Superior temporal gyrus (tissue), 1 donor: Measurements from ENCODE around the gene LEF1.
"Not testable (repeated sequence)": the region's sequence is repeated elsewhere in the genome, so short reads cannot be mapped to it uniquely, and the experiment has no call there.

Source experiments
- DNase-seq: peaks from one replicate; pipeline ENCODE4 v3.0.0-alpha.2; 2016; ENCODE audit errors: extremely low spot score

The LEF1 gene

GRCh38 chr4:108060164-108060563 is 108.6 kb downstream of the LEF1 start:
- peak; percentile 61 for DNase-seq

GRCh38 chr4:108058685-108059440 is 109.9 kb downstream of the LEF1 start:
- no peak for DNase-seq

GRCh38 chr4:108056418-108056817 is 112.3 kb downstream of the LEF1 start:
- DNase-seq, result no peak

- no peak for DNase-seq
These were observed 112.9 kb downstream of the LEF1 start for GRCh38 chr4:108055787-108056186.

GRCh38 chr4:108054025-108054638 is 114.6 kb downstream of the LEF1 start:
- DNase-seq, result no peak

- DNase-seq, result no peak
These were observed 115.5 kb downstream of the LEF1 start for GRCh38 chr4:108053251-108053711.

- no peak for DNase-seq
These were observed 116.1 kb downstream of the LEF1 start for GRCh38 chr4:108052558-108053120.

GRCh38 chr4:108051343-108051742 is 117.4 kb downstream of the LEF1 start:
- DNase-seq, result no peak

GRCh38 chr4:108050166-108051111 is 118.3 kb downstream of the LEF1 start:
- DNase-seq, result not testable (repeated sequence)

GRCh38 chr4:108049406-108049805 is 119.3 kb downstream of the LEF1 start:
- DNase-seq, result no peak

- no peak for DNase-seq
These were observed 119.7 kb downstream of the LEF1 start for GRCh38 chr4:108048997-108049396.

- no peak for DNase-seq
These were observed 120.6 kb downstream of the LEF1 start for GRCh38 chr4:108048157-108048556.

GRCh38 chr4:108047199-108047598 is 121.5 kb downstream of the LEF1 start:
- DNase-seq, result no peak

- DNase-seq, result no peak
These were observed 123.1 kb downstream of the LEF1 start for GRCh38 chr4:108045687-108046024.

GRCh38 chr4:108044951-108045686 is 123.6 kb downstream of the LEF1 start:
- DNase-seq, result no peak

GRCh38 chr4:108043526-108043925 is 125.2 kb downstream of the LEF1 start:
- no peak for DNase-seq

GRCh38 chr4:108042927-108043326 is 125.8 kb downstream of the LEF1 start:
- DNase-seq, result no peak

GRCh38 chr4:108037884-108038283 is 130.8 kb downstream of the LEF1 start:
- no peak for DNase-seq

GRCh38 chr4:108036213-108036612 is 132.5 kb downstream of the LEF1 start:
- no peak for DNase-seq

- DNase-seq, result no peak
These were observed 133.0 kb downstream of the LEF1 start for GRCh38 chr4:108035691-108036090.

- DNase-seq, result no peak
These were observed 134.2 kb downstream of the LEF1 start for GRCh38 chr4:108034565-108034964.
